GM19455 (cell line): ENCODE data around the gene PEAR1.

Experiments
- ATAC-seq: cut with Tn5 transposase; IDR thresholded peaks from one replicate; pipeline ENCODE4 v1.9.1; 2021; ENCODE audit not compliant: unreplicated experiment

PEAR1 gene

DNA sequence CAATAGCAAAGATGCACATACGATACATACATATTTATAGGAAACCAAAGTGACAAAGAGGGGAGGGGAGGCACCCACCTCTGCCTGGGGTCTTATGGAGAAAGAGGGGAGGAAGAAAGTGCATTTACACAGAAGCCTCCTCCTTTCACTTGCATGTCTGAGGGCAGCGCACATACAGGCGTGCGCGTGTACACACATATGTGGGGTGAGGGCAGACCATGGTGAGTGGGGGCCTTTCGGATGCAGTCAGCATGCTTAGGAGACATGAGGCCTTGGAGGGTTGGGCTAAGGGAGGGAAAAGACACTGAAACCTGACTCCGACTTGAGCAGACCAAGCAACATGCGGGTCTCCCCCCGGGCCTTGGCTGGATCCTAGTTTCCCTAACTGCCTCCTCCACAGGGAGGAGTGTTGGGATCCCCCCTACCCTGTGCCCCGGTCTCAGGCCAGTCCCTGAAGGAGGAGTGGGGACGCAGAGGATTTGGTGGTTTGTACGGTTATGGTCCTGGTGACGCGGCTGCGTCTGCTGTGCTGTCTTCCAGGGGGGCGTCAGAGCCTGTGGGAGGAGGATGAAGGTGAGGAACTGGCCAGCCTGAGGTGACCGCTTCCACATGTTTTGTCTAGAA lies 42.1 kb downstream of the PEAR1 start:
- ATAC-seq, result no peak

DNA sequence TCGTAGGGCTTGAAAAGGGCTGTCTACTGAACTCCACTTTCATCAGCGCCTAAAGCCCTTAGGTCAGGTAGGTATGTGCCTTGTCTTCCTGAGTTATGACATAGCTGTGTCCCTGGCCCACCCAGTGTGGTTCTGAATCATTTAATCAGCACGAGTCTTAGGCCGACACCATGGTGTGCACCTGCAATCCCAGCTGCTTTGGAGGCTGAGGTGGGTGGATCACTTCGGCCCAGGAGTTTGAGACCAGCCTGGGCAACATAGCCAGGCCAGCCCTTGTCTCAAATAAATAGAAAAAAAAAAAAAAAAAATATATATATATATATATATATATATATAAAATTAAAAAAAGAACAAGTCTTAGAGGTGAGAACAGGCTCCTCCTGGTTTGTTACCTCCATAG lies 42.7 kb downstream of the PEAR1 start:
- ATAC-seq, result no peak

DNA sequence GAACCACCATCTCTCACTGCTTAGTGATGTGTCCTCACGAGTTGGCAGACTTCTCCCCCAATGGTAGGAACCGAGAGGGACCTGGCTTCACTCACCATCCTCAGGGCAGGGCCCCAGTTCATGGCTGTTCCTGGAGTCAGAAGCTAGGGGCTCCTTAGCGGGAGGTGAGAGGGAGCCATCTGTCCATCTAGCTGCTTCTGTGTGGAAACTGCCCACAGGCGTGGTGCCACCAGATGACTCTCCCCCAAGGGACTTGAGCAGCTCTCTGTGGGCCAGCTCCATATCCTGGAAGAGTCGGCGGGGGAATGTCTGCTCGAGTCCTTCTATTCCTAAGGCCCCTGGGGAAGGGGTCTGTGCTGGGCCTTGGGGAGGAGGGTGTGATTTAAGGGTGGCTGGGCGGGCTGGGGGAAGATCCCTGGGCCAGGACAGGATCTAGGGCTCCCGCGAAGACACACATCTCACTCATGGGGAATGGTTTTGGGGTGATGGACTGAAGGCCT lies 43.3 kb downstream of the PEAR1 start:
- ATAC-seq, result no peak

DNA sequence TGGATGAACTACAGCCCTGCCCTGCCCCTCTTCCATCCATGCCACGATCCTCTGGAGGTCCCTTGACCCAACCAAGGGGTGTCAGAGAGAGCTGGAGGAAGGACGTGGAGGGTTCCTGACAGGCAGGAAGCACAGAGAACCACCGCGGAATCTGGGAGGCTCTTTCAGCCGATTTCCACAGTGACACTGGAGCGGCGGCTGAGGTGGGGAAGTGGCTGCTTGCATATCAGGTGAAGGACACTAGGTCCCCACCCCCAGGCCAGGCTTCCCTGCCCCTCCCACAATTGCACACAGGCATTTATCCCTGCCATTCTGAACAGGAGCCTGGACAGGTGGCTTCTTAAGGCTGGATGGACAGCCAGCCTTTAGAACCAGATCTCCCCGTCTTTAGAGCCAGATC lies 44.4 kb downstream of the PEAR1 start:
- ATAC-seq, result no peak

DNA sequence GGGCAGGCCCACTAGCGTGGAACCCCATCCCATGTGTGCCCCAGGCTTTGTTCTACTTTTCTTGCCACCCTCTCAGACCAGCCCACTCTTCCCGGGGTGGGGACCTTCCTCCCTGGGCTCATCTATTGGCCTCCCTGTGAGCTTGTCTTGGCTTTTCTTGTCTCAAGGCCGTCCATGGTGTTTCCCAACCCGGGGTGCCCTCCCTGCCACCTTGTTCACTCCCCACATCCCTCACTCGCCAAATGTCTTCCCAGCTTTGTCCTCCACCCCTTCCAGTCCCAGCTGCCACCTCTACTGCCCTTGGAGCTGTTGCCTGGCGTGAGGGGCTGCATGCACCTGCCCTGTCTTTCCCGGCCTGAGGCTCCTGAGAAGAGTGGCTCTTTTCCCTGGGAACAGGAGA lies 45.3 kb downstream of the PEAR1 start:
- ATAC-seq, result no peak

DNA sequence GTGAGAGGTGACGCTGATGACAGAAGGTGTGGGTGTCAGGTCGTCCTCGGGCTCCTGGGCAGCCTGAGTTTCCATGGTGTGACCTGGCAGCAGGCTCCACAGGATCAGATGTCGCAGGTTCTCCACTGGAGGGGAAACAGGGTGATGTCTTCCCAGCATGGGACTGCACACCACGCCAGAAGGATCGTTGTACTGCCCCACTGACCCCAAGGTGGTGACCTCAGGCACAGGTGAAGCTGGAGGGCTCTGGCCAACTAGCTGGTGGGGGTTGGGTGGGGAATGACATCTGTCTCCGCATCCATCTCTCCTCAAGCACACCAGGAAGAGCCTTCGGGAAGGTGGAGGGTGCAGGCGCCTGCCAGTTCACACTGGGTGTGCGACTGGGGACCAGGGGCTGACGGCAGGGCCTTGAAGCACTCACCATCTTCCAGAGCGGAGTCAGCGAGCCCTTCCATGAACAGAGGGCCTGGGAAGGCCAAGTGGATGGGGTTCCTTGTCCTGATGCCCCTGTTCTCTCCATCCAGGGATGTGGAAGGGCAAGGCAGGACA lies 46.3 kb downstream of the PEAR1 start:
- ATAC-seq, result no peak

DNA sequence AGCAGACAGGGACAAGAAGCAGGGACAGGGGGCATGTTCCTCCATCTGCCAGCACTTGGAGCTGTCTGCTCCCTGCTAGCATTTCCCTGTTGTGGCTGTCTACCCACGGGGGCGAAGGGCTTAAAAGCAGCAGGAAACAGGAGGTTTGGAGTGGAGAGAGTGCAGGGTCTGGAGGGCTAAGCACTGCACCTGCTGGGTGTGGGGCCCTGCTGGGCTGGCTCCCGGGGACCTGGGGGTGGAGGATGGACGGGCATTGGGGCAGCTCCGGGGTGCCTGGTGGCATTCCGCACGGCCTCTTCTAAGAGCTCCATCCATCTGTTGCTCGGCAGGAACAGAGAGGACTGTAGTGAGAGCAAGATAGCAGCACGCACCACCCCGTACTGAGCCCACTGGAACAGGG lies 48.2 kb downstream of the PEAR1 start:
- no peak for ATAC-seq

DNA sequence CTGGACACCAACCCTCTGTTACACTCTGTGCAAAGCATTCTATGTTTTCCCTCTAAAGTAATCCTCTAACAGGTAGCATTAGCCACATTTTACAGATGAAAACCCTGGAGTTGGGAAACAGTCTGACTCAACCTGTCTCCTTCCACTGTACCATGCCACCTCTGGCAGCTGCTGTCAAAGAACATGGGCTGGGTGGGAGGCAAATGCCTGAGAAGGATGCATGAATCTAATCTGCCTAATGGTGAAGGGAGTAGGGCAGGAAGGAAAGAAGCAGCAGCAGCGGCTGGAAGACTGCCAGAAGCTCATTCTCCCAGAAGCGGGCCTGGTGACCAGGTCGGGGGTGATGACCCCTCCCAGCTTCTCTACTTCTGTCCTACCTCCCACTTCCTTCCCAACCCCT lies 48.7 kb downstream of the PEAR1 start:
- ATAC-seq, result no peak

DNA sequence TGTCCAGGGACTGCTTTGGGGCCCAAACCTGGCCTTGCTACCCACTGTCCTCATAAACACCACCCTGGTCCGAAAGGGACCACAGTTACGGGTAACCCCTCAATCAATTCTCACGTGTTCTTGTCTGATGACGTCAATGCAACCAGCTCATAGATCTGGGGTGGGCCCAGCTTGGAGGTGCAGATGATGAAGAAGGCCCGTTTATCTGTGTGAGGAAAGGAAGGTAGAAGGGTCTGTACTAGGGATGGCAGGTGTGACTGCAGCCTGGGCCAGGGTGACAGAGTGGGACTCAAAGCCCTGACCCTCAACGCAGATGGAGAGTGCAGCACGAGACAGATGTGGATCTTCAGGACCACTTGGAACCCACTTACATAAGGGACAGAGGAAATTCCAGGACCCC lies 49.1 kb downstream of the PEAR1 start:
- ATAC-seq, result no peak

DNA sequence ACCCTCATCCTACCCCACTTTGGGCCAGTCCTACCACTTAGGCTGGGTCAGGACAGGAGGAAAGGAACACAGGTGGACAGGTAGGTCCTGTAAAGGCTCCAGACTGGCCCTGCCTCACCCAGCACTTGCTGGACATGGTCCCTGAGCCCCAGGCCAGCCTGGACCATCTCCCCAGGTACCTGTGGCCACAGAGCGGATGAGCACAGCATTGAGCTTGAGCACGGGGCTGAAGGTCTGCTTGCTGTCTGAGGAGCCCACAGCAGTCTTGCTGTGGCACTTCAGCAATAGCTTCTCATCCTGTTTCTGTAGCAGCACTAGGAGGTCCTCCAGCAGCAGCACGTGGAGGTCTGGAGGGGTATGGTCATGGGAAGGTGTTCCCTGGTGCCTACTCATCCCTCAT lies 50.2 kb downstream of the PEAR1 start:
- ATAC-seq, result no peak

DNA sequence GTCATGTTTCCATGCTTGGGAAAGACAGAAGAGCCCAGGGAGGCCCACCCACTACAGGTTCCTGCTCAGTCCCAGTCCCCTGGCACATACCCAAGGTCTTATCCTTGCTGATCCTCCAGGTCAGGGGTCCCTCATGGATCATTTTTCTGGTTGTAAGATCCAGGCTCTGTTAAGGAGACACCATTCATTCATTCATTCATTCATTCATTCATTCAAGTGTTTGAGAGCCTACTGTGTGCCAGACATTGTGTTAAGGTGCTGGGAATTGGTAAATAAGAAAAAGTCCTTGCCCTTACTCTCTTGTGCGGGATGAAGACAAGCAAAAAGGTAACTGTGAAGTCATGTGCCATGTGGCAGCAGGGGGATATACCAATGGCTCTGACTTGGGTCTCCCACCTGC lies 50.8 kb downstream of the PEAR1 start:
- no peak for ATAC-seq

DNA sequence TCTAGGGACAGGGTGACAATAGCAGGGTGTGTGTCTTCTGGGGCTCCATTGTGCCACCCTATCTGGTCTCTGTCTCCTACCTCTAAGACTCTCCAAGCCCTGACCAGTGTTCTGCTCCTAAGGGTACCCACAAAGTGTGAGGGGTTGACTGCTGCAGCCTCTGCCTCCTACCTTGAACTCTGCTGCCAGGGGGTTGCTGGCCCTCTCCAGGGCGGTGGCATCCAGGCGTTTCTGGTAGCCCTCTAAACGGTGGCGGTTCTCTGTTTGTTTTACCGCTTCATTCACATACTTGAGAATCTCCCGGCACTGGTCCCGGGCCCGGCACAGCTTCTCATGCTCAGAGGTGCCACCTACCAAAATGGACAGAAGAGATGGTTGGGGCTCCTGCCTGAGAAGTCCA lies 51.3 kb downstream of the PEAR1 start:
- ATAC-seq, result no peak

DNA sequence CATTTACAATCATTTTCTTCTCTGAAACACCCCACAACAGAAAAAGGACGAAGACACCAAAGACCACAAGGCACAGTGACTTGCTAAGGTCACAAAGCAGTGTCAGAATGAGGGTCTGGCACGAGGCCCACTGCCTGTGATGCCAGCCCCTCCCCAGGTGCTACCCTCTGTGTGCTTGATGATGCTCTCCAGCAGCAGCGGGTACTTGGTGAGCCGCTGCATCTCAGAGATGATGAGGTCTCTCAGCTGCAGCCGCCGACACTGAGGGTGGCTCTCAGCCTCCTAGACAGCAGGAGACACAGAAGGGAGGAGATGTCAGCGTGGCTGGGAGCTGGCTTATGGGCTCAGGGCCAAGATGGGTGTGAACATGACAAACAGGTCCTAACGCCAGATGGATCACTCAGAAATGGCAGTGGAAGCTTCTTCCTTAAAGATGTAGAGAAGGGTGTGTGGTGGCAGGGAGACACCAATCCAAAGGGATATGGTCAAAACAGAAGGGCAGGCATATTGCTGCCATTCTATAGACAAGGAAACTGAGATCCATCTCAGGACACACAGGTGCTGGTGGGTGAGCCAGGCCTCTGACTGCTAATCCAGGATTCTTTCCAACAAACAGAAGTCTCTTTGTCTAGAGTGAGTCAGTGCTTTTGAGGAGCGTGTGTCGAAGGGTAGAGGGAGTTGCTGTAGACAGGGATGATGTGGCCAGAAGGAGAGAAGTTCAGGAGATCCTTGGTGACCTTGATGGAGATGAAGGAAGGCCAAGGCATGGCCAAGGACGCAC lies 52.6 kb downstream of the PEAR1 start:
- ATAC-seq, result no peak

DNA sequence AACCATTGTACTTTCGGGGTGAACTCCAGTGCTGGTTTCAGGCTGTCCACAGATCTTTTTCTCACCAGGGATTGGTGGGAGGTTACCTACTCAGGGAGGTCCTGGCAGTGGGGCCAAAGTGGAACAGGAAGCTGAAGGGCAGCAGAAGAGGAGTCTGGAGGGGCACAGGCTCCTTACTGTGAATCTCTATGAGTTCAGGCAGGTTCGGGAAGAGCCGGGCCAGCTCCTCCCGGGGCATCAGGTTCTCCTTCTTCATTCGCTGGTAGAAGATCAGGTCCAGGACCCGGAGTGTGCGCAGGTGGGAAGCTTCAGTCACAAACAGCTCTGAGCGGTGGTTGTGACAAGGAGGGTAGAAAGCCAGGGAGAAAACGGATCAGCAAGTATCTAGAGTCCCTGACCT lies 53.6 kb downstream of the PEAR1 start:
- ATAC-seq, result no peak

DNA sequence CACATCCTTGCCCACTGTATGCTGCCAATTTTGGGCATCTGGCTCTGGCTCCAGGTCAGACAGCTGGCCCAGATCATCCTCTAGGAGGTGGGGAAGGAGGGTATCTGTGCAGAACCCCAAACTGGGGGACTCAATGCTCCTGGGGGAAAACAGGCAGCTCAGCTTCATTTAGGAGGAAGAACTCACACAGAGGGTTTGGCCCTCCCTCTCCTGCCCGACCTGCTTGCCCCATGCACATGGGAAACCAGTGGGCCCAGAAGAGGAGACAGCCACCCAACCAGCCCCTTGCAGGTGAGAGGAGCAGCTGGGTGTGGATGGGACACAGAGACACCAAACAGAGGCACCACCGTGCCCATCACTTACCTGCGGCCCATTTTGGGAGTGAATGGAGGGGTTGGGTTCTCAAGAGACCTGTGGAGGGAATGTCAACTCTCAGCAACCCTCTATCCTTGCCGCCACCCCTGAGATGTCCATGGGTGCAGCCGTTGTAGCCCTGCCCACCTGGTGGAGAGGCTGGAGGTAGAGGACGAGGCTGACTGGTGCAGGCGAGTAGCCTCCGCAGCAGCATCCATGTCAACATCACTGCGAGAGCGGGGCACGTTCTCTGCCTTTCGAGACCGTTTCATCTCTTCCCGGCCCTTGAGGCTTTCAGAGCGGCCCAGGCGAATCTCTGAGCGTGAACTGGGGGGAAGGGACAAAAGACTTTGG lies 54.5 kb downstream of the PEAR1 start:
- no peak for ATAC-seq

DNA sequence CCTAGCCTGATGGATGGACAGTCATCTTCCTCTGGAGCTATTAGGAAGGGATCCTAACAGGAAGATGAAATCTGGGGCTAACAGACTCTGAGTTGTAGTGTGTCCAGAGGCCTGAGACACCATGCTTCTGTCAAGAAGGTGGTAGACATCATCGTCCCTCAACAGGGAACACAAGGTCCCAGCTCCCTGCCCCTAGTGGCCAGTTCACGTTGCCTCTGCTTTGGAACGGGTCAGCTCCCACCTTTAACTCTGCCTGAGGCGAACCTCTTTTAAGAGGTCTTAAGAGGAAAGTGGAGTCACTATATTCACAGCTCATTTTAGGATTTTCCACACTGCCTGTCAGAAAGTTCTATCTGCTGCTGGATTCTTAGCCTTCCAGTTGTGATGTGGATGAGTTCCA lies 55.2 kb downstream of the PEAR1 start:
- ATAC-seq, result no peak

DNA sequence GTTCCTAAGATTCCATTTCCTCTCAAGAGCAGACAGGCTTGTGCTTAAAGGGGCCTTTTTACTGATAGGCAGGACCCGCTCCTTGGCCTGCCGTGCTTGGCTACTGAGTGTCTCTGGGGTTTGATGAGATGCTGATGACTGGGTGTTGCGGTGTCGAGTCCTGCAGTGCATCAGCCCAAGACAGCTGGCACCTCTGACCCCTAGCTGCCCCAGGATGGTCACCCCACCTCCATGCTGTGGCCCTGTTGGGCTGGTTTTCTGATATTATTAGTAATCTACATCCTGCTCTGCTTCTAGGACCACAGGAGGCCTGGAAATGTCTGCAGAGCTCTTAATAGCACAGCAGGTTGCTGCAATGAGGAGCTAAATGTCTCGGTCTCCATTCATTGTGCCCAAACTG lies 55.6 kb downstream of the PEAR1 start:
- ATAC-seq, result no peak

DNA sequence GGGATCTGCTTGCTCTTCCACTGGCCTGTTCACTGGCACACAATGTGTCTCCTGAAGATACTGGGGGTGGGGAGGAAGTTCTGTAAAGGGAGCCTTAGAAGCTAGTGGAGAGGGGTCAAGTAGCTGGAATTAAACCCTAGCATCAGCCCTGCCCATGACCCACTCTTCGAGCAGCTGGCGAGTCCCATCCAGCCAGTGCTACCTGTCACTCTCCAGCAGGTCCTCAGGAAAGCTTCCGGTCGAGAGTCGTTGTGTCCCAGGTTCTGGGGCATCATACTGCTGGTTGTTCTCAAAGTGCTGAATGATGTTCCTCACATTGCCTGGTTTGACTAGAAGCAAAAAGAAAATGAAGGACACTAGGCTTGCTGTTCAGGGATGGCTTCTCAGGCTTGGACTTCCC lies 57.9 kb downstream of the PEAR1 start:
- no peak for ATAC-seq

DNA sequence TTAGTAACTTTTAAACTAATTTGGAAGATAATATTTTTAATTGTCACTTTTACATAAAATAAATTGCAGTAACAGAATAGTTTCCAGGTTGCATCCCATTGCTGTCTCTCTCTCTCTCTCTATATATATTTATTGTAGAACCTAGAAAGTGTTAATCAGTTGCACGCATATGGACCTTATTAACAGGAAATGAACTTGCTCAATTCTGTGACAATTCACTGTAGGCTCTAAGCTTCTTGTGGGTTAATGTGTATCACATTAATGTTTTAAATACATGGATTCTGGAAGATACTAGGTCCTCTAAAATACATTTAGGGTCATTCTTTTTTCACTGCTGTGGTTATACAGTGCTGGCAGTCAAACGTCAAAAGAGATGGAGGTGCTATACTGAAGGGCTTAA lies 60.1 kb downstream of the PEAR1 start:
- ATAC-seq, result no peak

DNA sequence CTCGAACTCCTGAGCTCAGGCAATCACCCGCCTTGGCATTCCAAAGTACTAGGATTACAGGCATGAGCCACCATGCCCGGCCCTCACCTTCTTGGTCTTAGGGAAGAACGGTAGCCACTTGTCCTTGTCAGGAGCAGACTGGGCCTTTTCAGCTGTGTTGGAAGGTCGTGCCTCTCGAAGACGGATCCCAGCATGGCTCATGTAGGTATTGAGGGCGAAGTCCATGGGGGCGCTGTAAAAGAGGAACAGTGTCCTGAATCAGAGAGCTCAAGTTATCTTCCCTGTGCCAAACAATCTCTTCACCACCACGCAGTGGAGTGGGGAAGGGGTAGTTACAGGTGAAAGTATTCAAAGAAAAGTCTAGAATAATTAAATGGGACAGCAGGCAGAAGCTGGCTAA lies 62.8 kb downstream of the PEAR1 start:
- ATAC-seq, result no peak

DNA sequence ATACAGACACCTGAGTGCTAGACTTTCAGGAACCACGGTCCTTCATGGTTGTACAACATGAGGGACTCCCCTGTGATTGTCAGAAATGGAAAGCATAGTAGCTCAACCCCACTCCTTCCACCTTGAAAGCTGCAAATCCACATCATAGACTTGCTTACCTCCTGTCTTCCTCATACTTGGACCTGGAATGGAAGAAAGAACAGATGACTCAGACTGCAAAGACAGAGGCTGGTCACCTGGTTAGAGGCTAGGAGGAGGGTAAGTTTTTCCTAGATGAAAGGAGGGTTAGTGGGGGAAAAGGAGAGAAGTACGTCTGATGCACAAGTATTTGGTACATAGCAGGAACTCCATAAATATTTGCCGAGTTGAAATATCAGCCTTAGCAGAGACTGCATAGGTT lies 64.1 kb downstream of the PEAR1 start:
- ATAC-seq, result no peak

DNA sequence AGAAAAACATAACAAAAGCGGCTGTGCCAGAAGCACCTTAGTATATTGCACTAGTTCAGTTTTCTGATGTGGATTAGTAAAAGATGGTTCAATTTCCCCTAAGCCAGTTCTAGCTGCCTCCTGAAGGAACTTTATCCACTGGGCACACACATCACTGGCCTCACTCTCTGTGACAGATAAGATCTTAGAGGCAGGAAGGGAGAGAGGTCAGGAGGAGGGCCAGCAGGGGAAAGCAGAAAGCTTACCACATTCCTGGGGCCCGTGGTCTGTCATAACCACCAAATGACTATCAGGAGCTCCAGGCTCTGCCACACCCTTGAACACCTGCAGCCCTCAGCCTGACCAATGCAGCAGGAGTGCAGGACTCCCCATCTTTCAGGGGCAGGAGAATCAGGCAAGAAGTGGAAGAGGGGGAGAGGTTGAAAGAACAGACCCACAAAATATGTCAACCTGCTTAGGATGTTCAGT lies 64.8 kb downstream of the PEAR1 start:
- no peak for ATAC-seq
